K562 (cell line): ENCODE results near the gene UBE2H. TPM values are rescaled to one million over a fixed set of nuclear protein-coding genes. Genes with fewer than 3 reads are reported as not detected.

Source experiments
- C11orf30 ChIP-seq: fragments of 450-650 bp; IDR thresholded peaks from 2 replicates; pipeline ENCODE4 v1.6.1; 2016; ENCODE audit warnings: low read depth, mild to moderate bottlenecking
- FIP1L1 ChIP-seq: fragments of 200-400 bp; formaldehyde crosslinking; IDR thresholded peaks from 2 replicates; pipeline ENCODE4 v1.6.1; 2018; ENCODE audit warnings: mild to moderate bottlenecking, low read depth, low read length; ENCODE audit not compliant: poor library complexity, severe bottlenecking
- JUNB ChIP-seq: fragments of 450-650 bp; formaldehyde crosslinking; conservative IDR thresholded peaks from 2 replicates; pipeline ENCODE4 v1.4.0; 2020; ENCODE audit warnings: mild to moderate bottlenecking
- JUND ChIP-seq, 2 experiments: IDR thresholded peaks; 2 replicates in 1 of 2; 3 replicates in 1 of 2; pipeline ENCODE4 v1.6.1; 2011; ENCODE audit warnings: borderline replicate concordance in 2 of 2, low read depth in 2 of 2, low read length in 2 of 2, improper control_type of control experiment in 1 of 2, missing biosample characterization in 1 of 2, missing genetic modification characterization in 1 of 2, missing genetic modification reagents in 1 of 2
- MED1 ChIP-seq: sonication (generic); formaldehyde crosslinking; IDR thresholded peaks from 2 replicates; pipeline ENCODE4 v1.8.1; 2023; ENCODE audit warnings: missing genetic modification reagents, borderline replicate concordance
- NFXL1 ChIP-seq: fragments of 450-650 bp; formaldehyde crosslinking; IDR thresholded peaks from 2 replicates; pipeline ENCODE4 v1.4.0; 2021; ENCODE audit warnings: mild to moderate bottlenecking
- PKNOX1 ChIP-seq: fragments of 450-650 bp; IDR thresholded peaks from 2 replicates; pipeline ENCODE4 v1.6.1; 2016
- RFX5 ChIP-seq: IDR thresholded peaks from 2 replicates; pipeline ENCODE4 v1.6.1; 2011; ENCODE audit warnings: low read depth, mild to moderate bottlenecking, improper control_type of control experiment, low read length
- SIN3B ChIP-seq: fragments of 450-650 bp; IDR thresholded peaks from 2 replicates; pipeline ENCODE4 v1.6.1; 2017; ENCODE audit warnings: low read depth, mild to moderate bottlenecking, moderate library complexity
- SP1 ChIP-seq: sonication (generic); formaldehyde crosslinking; IDR thresholded peaks from 2 replicates; pipeline ENCODE4 v1.8.1; 2022; ENCODE audit warnings: mild to moderate bottlenecking, missing genetic modification reagents
- TAF9B ChIP-seq: fragments of 450-650 bp; IDR thresholded peaks from 2 replicates; pipeline ENCODE4 v1.6.1; 2018; ENCODE audit warnings: mild to moderate bottlenecking; ENCODE audit not compliant: partially characterized antibody
- XRCC5 ChIP-seq: fragments of 200-400 bp; formaldehyde crosslinking; IDR thresholded peaks from 2 replicates; pipeline ENCODE4 v1.6.1; 2017; ENCODE audit warnings: low read depth, mild to moderate bottlenecking, low read length
- ZBTB1 ChIP-seq: sonication (generic); formaldehyde crosslinking; IDR thresholded peaks from 2 replicates; pipeline ENCODE4 v1.8.1; 2023; ENCODE audit warnings: missing genetic modification reagents, low read depth, mild to moderate bottlenecking, borderline replicate concordance
- ZBTB33 ChIP-seq: sonication (generic); formaldehyde crosslinking; IDR thresholded peaks from 2 replicates; pipeline ENCODE4 v1.8.1; 2023; ENCODE audit warnings: mild to moderate bottlenecking, missing genetic modification reagents
- ZC3H11A ChIP-seq: IDR thresholded peaks from 2 replicates; pipeline ENCODE4 v1.6.1; 2012; ENCODE audit warnings: low read depth, low read length, improper control_type of control experiment
- ZFP1 ChIP-seq: fragments of 450-650 bp; formaldehyde crosslinking; IDR thresholded peaks from 2 replicates; pipeline ENCODE4 v1.4.0; 2020; ENCODE audit warnings: mild to moderate bottlenecking, mixed read lengths
- ZKSCAN3 ChIP-seq: fragments of 250-450 bp; sonication (Bioruptor Pico); IDR thresholded peaks from 2 replicates; pipeline ENCODE4 v1.4.0; 2020
- ZNF57 ChIP-seq: fragments of 450-650 bp; formaldehyde crosslinking; IDR thresholded peaks from 2 replicates; pipeline ENCODE4 v1.4.0; 2020; ENCODE audit warnings: mild to moderate bottlenecking, moderate library complexity
- ZNF696 ChIP-seq: fragments of 250-450 bp; sonication (Bioruptor Pico); conservative IDR thresholded peaks from 2 replicates; pipeline ENCODE4 v1.4.0; 2020; ENCODE audit warnings: mild to moderate bottlenecking, moderate library complexity
- ZNF766 ChIP-seq: fragments of 200-800 bp; sonication (Bioruptor generic); conservative IDR thresholded peaks from 2 replicates; pipeline ENCODE4 v1.6.1; 2016; ENCODE audit warnings: missing genetic modification characterization, missing compliant biosample characterization
- polyA plus RNA-seq, 8 experiments: library from polyadenylated mRNA; depleted of rRNA in 4 of 8; stranded (reverse) in 5 of 8; unstranded in 3 of 8; fragments of >200 nt; fragmentation: Nextera tagmentation in 2 of 8; fragmentation: Illumina TruSeq in 1 of 8; extraction: Ambion mirVana in 2 of 8; extraction: Trizol in 1 of 8; gene quantifications; 2 replicates each; pipeline versions ENCODE4 v1.2.1 to v1.2.3, GENCODE V29; 2011 to 2014; ENCODE audit warnings: inconsistent platforms in 1 of 8, missing spikeins in 1 of 8
- total RNA-seq, 7 experiments: library from RNA; depleted of rRNA in 6 of 7; stranded (reverse); fragments of >200 nt in 6 of 7; fragmentation: Illumina TruSeq in 2 of 7; extraction: Trizol in 2 of 7; gene quantifications; 2 replicates each; pipeline versions ENCODE4 v1.2.1 to v1.2.3, GENCODE V29; 2011 to 2021; ENCODE audit warnings: low replicate concordance in 1 of 7

The UBE2H gene
- total and polyA plus RNA-seq, 9 of the 15 experiments (the other 6 are each of a cell fraction or from before 2014, with no cell fraction given): 6.3 to 33.0 (median 13.3) TPM

GRCh38 chr7:129959471-129960203, 6.9 kb upstream of the UBE2H start (continued):
- TF ChIP-seq PKNOX1 (peak; percentile 18; the same call in 1 of the 2 replicates), ZNF766 (CRISPR knock-in tag) (no peak), NFXL1 (CRISPR knock-in tag) (no peak), XRCC5 (no peak), SP1 (CRISPR knock-in tag) (peak; percentile 56; the same call in 1 of the 2 replicates), RFX5 (no peak), ZKSCAN3 (CRISPR knock-in tag) (no peak), SIN3B (no peak), ZFP1 (no peak), ZBTB33 (CRISPR knock-in tag) (no peak), ZBTB1 (CRISPR knock-in tag) (no peak; the same call in 1 of the 2 replicates), ZNF57 (CRISPR knock-in tag) (no peak), JUND (IDR thresholded peaks at IDR 0.05; ENCODE audit: borderline replicate concordance, low read depth, low read length) (peak; percentile 69), JUND (tag; IDR thresholded peaks at IDR 0.05; ENCODE audit: borderline replicate concordance, low read depth, low read length) (peak; percentile 76; the same call in 1 of the 3 replicates), JUNB (no peak), ZC3H11A (no peak), TAF9B (no peak), ZNF696 (CRISPR knock-in tag) (no peak), MED1 (CRISPR knock-in tag) (no peak), C11orf30 (peak; percentile 9; the same call in 1 of the 2 replicates), FIP1L1 (no peak)
